HS-5 (cell line): ENCODE data around the gene DISC1.
"Not testable (repeated sequence)": the region's sequence is repeated elsewhere in the genome, so short reads cannot be mapped to it uniquely, and the experiment has no call there.

ENCODE experiments used
- DNase-seq: peaks from one replicate; pipeline ENCODE4 v3.0.0-alpha.2; 2012; ENCODE audit warnings: low read depth

DISC1 gene

GRCh38 chr1:231605149-231606100 is 21.2 kb upstream of the DISC1 start:
- DNase-seq = no peak

- DNase-seq = no peak
Measured at GRCh38 chr1:231606712-231607111, 19.9 kb upstream of the DISC1 start.

DNA sequence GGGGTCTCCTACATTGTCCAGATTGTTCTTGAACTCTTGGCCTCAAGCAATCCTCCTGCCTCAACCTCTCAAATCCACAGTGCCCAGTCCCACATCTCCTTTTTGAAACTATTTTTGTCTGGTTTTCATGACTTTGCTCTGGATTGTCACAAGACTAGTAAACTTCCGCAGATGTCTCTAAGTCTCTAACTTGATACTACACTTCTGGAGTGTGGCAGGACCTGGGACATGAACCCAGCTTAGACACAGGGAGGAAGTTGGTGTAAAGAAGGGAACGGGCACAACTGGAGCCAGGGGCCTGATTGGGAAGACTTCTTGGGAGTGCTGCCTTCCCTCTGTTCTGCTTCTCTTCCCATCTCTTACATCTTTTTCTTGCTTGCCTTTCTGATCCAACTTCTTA is 16.2 kb upstream of the DISC1 start:
- DNase-seq = no peak

DNA sequence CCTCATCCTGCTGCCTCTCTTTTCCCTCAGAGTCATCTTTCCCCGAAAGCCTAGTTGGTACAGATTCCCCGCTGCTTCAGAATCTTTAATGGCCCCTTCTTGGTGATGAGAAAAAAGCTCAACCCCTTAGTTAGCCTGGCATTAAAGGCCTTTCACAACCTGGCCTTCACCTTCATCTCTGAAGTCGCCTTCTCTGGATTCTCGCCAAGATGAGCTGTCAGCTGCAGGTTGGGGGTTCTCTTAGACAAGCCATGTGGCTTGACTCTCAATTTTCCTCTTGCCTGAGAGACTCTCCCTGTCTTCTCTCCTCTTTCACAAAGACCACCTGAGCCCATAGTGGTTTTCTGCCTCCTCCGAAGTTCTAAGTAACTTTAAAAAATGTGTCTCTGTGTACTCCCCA is 15.5 kb upstream of the DISC1 start:
- DNase-seq = no peak

- no peak for DNase-seq
Measured at GRCh38 chr1:231611851-231612250, 14.7 kb upstream of the DISC1 start.

- DNase-seq = no peak
Measured at GRCh38 chr1:231612393-231613089, 14.0 kb upstream of the DISC1 start.

DNA sequence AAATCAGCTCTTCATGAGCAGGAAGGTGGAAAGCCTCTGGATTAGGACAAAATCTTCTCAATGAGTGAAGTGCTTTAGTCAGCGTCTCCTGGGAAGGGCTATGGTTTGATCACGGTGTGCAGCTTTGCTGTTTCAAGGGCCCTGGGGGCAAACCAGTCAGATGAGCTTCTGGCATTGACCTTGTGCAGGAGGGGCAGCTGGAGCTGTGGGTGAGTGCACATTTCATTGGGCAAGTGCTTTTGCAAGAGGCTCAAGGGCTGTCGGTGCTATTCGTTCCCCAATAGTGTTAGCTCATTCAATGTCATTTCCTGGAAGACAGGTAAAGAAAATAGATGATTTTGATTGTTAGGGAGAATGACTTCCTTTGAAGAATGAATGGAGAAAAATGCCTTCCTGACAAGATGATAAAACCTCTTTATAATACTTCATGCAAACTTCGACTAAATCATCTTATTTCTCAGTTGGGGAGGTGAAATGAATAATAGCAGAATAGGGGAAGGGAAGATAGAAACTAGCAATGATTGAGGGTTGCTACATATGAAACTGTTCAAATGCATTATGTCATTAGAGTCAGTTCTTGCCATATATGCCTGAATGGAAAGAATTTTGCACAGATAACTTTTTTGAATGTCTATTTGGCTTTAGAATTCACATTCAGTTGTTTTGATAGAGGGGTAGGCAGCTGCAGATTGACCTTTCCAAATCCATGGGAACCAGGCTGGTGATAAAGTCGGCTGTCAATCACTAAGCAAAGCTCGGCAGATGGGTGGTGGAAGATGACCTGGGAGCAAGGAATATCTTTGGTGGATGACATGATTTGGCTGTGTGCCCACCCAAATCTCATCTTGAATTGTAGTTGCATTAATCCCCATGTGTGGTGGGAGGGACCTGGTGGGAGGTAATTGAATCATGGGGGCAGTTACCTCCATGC is 12.9 kb upstream of the DISC1 start:
- DNase-seq = no peak

- no peak for DNase-seq
Measured at GRCh38 chr1:231616667-231617066, 9.9 kb upstream of the DISC1 start.

DNA sequence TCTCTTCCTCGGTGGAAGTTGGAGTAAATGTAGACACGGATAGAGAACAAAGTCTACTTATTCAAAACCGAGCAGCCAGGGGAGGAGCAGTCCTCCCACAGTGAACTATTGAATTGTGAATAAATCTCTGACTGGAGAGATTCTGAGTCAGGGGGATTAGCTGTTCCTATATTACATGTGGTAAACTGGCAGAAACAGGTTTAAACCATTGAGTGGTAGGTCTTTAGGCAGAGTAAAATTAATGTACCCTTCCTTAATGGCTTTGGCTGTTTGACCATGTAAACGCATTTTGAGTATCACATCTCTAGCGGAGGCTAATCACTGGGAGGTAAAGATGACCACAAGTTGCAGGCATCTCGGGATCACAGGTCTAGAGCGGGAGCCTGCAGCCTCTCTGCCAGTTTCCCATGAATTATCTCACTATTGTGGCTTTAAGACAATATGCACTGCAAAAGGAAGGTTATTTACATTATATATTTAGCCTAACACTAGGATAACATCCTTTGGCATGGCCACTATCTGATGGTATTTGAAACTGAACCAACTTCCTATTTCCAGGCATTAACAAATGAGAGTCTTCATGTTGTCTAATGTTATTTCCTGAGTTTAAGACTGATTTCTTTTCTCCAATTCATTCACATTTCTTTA is 7.9 kb upstream of the DISC1 start:
- no peak for DNase-seq

GRCh38 chr1:231619257-231619634 is 7.3 kb upstream of the DISC1 start:
- no peak for DNase-seq

GRCh38 chr1:231625042-231625441 is 1.5 kb upstream of the DISC1 start:
- not testable (repeated sequence) for DNase-seq

- DNase-seq = no peak
Measured at GRCh38 chr1:231625975-231626534, 535 bp upstream of the DISC1 start.

DNA sequence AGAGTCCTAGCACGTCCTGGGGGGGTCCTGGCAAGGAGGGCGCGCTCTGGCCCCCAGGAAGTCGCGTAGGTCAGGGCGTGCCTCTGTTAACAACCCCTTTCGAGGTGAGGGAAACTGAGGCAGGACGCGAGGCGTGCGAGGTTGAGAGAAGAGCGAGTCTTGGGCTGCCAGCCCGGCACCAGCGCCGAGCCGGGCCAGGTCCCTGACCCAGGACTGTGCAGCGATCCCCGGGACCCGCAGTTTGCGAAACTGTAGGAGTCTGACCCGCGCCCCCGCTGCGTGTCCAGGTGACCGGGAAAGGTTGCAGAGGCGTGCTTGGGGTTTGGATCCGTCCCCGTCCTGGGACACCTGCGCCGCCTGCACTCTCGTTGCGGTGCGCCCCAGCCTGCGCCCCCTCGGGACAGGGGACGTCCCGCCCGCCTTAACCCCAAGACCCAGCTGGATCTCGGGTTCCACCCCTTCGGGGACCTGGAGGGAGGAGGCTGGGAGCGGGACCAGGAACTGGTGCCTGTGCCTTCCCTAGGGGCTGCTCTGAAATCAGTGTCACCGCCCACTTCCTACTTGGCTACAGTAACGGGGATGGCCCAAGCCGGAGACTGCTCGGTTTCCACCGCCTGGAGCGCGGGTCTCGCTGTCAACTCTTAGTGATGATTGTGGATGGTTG is 493 bp downstream of the DISC1 start:
- no peak for DNase-seq

- DNase-seq = peak; percentile 49
Measured at GRCh38 chr1:231628207-231628876, 1.8 kb downstream of the DISC1 start.

DNA sequence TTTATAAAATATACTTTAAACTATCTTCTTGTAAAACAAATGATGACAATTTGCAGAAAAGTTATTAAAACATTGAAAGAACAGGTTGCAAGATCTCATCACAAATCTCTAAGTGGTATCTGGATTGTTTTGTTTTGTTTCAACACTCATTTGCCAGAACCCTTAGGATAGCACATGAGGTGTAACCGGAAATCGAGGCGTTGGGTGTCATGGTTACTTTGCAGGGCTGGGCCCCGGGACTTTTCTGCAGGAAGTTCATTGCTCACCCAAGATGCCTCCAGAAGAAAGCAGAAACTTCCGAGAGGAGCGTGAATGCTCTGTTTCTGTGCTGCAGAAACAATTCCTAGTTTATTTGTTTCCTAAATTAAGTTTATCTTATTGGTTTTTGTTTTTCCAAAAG is 2.5 kb downstream of the DISC1 start:
- no peak for DNase-seq

DNA sequence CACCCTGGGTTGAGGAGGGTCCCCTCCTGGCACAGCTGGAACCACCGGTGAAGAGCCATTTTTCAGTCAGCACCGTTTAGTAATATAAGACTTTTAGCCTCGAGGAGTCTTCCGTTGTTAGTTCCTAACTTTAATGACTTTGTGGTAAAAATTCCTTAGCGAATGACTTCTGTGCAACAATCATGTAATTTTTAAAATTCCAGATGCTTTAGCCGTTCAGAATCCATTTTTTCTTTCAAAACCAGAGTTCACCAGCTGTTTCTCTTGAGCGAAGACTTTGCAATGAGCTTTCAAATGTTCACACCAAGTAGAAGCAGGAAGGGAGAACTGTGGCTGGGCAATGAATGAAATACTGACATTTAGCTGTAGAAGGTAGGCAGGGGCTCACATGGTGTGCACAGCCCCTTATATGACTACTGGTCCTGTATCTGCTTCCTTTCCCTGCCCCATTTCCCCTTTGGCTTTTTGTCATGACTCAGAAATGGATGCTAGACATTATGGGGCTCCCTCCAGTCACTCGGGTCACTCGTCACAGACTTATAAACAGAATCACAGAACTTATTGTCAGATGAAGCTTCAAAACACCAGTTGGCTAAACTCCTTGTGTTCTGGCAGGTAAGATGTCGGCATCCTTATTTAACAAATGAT is 4.1 kb downstream of the DISC1 start:
- DNase-seq = peak; percentile 58

GRCh38 chr1:231631717-231632116 is 5.1 kb downstream of the DISC1 start:
- DNase-seq = no peak

GRCh38 chr1:231632119-231632518 is 5.5 kb downstream of the DISC1 start:
- DNase-seq = no peak

DNA sequence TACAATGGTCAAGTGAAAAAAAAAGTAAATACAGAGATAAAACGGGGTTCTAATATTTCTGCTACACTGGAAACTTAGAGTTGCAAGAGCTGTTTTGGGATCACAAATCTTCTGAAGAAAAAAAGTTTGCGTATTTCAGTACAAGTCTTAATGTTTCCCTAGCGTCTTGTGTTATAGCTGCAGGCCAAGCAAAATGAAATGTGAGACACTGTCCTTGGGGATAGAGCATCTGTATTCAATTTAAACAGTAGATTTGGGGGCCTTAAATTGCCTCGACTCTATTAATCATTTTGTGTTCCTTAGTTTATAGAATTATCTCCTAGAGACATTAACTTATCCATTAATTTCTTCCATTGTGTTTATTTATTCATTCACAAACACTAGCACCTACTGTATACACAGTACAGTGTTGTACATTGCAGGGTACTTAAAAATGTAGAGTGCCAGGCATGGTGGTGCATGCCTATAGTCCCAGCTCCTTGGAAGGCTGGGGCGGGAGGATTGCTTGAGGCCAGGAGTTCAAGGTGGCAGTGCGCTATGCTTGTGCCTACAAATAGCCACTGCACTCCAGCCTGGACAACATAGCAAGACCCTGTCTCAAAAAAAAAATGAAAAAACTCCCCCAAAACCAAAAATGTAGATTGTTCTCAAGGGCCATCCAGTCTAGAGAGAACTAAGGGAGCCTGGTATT is 7.9 kb downstream of the DISC1 start:
- DNase-seq = no peak
